SU-DHL-6 (cell line): ENCODE measurements around the gene PSTPIP1.

ENCODE experiments used
- H2AFZ ChIP-seq: fragments of 200-600 bp; sonication (generic); 2 replicates; pipeline ENCODE4 v1.6.1; 2014; ENCODE audit warnings: low read depth, mild to moderate bottlenecking, moderate library complexity, mixed read lengths, antibody characterized with exemption, low read length; ENCODE audit not compliant: severe bottlenecking
- H3F3A ChIP-seq: fragments of 200-600 bp; shearing (Covaris generic); 2 replicates; pipeline ENCODE4 v1.6.0; 2016; ENCODE audit warnings: antibody characterized with exemption, mild to moderate bottlenecking; ENCODE audit not compliant: insufficient read depth
- H3K27ac ChIP-seq: fragments of 200-600 bp; sonication (generic); 2 replicates; pipeline ENCODE4 v1.5.1; 2016; ENCODE audit warnings: low read depth, mild to moderate bottlenecking, low read length, moderate library complexity, mixed read lengths
- H3K27me3 ChIP-seq: fragments of 200-600 bp; sonication (generic), shearing (Covaris generic); 2 replicates; pipeline ENCODE4 v1.6.0; 2014; ENCODE audit warnings: mild to moderate bottlenecking, low read length
- H3K36me3 ChIP-seq: fragments of 200-600 bp; sonication (generic); 2 replicates; pipeline ENCODE4 v1.6.1; 2014; ENCODE audit warnings: mild to moderate bottlenecking, low read length, mixed read lengths
- H3K4me2 ChIP-seq: fragments of 300-600, 200-600 bp; shearing (Covaris generic), sonication (generic); 2 replicates; pipeline ENCODE4 v1.6.0; 2014; ENCODE audit warnings: low read length, low read depth, mild to moderate bottlenecking; ENCODE audit not compliant: poor library complexity, severe bottlenecking
- H3K4me3 ChIP-seq: fragments of 200-600 bp; sonication (generic); 2 replicates; pipeline ENCODE4 v1.5.1; 2014; ENCODE audit warnings: antibody characterized with exemption, low read length, mild to moderate bottlenecking, mixed read lengths; ENCODE audit not compliant: insufficient read depth, poor library complexity, severe bottlenecking
- H3K79me2 ChIP-seq: fragments of 200-600 bp; sonication (generic); 2 replicates; pipeline ENCODE4 v1.6.1; 2014; ENCODE audit warnings: mild to moderate bottlenecking, low read length, moderate library complexity; ENCODE audit not compliant: insufficient read depth
- H3K9ac ChIP-seq: fragments of 200-600 bp; sonication (generic); 2 replicates; pipeline ENCODE4 v1.7.0; 2014; ENCODE audit warnings: mild to moderate bottlenecking, low read length
- H3K9me2 ChIP-seq: fragments of 200-600 bp; sonication (generic); replicated peaks from 2 replicates; pipeline ENCODE4 v1.6.1; 2014; ENCODE audit warnings: low read length; ENCODE audit not compliant: insufficient read depth
- H3K9me3 ChIP-seq: fragments of 200-600 bp; sonication (generic); 2 replicates; pipeline ENCODE4 v1.6.1; 2014; ENCODE audit warnings: low read length, mixed read lengths; ENCODE audit not compliant: insufficient read depth
- H4K20me1 ChIP-seq: fragments of 200-600 bp; sonication (generic); 2 replicates; pipeline ENCODE4 v1.6.1; 2014; ENCODE audit warnings: low read depth, mild to moderate bottlenecking, antibody characterized with exemption, low read length, moderate library complexity, mixed read lengths
- EZH2phosphoT487 ChIP-seq: fragments of 200-600 bp; sonication (generic), shearing (Covaris generic); conservative IDR thresholded peaks from 2 replicates; pipeline ENCODE4 v1.6.1; 2018; ENCODE audit warnings: mild to moderate bottlenecking, antibody characterized with exemption, low read length, moderate library complexity, mixed read lengths
- TF ChIP-seq, protein P1 (sequence below): fragments of 200-600 bp; sonication (generic); IDR thresholded peaks from one replicate; pipeline ENCODE4 v1.5.1; 2017; ENCODE audit warnings: antibody characterized with exemption, mild to moderate bottlenecking, low read length, moderate library complexity; ENCODE audit not compliant: insufficient read depth, poor library complexity, severe bottlenecking

The PSTPIP1 gene

DNA sequence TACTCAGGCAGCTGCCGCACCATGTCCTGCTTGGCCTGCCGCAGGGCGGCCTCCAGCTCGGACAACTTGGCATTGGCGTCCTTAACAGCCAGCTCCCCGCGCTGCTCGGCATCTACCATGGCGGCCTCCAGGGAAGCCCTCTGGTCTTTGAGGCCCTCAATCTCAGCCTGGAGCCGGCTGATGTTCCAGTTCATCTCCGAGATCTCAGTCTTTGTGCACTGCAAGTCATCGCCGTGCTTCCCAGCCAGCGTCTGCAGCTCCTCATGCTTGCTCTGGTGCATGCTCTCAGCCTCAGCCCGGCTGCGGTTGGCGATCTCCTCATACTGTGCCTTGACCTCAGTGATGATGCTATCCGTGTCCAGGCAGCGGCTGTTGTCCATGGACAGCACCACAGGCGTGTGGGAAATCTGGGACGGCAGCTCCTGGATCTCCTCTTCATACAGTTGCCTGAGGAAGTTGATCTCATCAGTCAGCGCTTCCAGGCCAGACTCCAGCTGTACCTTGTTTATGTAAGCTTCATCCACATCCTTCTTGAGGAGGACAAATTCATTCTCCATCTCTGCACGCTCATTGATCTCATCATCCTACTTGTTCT lies 15.5 kb upstream of the PSTPIP1 start:
- no peak overlapping the region for H3K9ac ChIP-seq
- TF ChIP-seq, protein P1, sequence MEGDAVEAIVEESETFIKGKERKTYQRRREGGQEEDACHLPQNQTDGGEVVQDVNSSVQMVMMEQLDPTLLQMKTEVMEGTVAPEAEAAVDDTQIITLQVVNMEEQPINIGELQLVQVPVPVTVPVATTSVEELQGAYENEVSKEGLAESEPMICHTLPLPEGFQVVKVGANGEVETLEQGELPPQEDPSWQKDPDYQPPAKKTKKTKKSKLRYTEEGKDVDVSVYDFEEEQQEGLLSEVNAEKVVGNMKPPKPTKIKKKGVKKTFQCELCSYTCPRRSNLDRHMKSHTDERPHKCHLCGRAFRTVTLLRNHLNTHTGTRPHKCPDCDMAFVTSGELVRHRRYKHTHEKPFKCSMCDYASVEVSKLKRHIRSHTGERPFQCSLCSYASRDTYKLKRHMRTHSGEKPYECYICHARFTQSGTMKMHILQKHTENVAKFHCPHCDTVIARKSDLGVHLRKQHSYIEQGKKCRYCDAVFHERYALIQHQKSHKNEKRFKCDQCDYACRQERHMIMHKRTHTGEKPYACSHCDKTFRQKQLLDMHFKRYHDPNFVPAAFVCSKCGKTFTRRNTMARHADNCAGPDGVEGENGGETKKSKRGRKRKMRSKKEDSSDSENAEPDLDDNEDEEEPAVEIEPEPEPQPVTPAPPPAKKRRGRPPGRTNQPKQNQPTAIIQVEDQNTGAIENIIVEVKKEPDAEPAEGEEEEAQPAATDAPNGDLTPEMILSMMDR = no peak
- TF ChIP-seq EZH2phosphoT487 = no peak
- no peak overlapping the region for H3K27ac ChIP-seq
- H3K4me2 ChIP-seq = no peak overlapping the region
- H3K36me3 ChIP-seq = no peaks in the 10 kb centered on the region
- H3K9me2 ChIP-seq = no peaks in the 10 kb centered on the region
- H3F3A ChIP-seq = no peaks in the 10 kb centered on the region
- H3K27me3 ChIP-seq = no peaks in the 10 kb centered on the region
- no peaks in the 10 kb centered on the region for H3K9me3 ChIP-seq
- H3K4me3 ChIP-seq = no peak overlapping the region
- H2AFZ ChIP-seq = no peak overlapping the region
- H4K20me1 ChIP-seq = no peaks in the 10 kb centered on the region
- no peaks in the 10 kb centered on the region for H3K79me2 ChIP-seq

- Histone ChIP-seq H3K9me2 (no peaks in the 10 kb centered on the region), H3K4me2 (no peak overlapping the region), H4K20me1 (no peaks in the 10 kb centered on the region), H2AFZ (no peak overlapping the region), H3K27me3 (no peaks in the 10 kb centered on the region), H3K9me3 (no peaks in the 10 kb centered on the region), H3K36me3 (no peaks in the 10 kb centered on the region), H3K79me2 (no peaks in the 10 kb centered on the region), H3K4me3 (no peak overlapping the region), H3F3A (no peaks in the 10 kb centered on the region), H3K27ac (no peak overlapping the region), H3K9ac (no peak overlapping the region)
- TF ChIP-seq EZH2phosphoT487 = no peak
- TF ChIP-seq, protein P1 = no peak
These were observed 14.9 kb upstream of the PSTPIP1 start for GRCh38 chr15:76979996-76980520.

DNA sequence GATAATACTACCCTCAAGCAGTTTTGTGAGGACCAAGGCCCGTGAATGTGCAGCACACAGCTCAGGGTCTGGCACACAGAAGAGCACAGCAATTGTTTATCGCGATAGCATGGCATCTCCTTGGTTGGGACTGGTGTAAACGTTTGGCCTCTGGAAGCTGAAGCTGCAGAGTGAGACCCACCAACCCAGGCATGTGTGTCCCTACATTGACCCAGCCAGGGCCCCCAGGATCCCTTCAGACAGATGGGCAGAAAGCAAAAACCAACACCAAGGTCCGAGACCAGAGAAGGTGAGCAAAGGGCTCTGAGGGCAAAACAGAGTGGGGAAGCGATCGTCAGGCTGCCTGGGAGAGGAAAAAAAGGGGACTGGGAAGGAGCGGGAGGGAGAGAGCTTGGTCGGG lies 12.6 kb upstream of the PSTPIP1 start:
- H3K27me3 ChIP-seq = no peaks in the 10 kb centered on the region

More for the DNA sequence above, 12.6 kb upstream of the PSTPIP1 start:
- H3F3A ChIP-seq = no peaks in the 10 kb centered on the region
- H3K9ac ChIP-seq = no peak overlapping the region
- no peak overlapping the region for H3K27ac ChIP-seq
- no peaks in the 10 kb centered on the region for H3K79me2 ChIP-seq
- H3K9me3 ChIP-seq = no peaks in the 10 kb centered on the region
- no peak overlapping the region for H2AFZ ChIP-seq
- no peaks in the 10 kb centered on the region for H3K9me2 ChIP-seq
- TF ChIP-seq, protein P1 = no peak
- no peak for TF ChIP-seq EZH2phosphoT487
- no peaks in the 10 kb centered on the region for H4K20me1 ChIP-seq
- H3K4me3 ChIP-seq = no peak overlapping the region
- no peak overlapping the region for H3K4me2 ChIP-seq
- H3K36me3 ChIP-seq = no peaks in the 10 kb centered on the region
